Fibroblast of skin of left biceps (primary cell): ENCODE data around the gene APBA2.
"Not testable (repeated sequence)": the region's sequence is repeated elsewhere in the genome, so short reads cannot be mapped to it uniquely, and the experiment has no call there.

ENCODE experiments used
- DNase-seq, 2 experiments: peaks; one replicate each; pipeline ENCODE4 v3.0.0-alpha.2; 2013; ENCODE audit warnings: low read depth in 2 of 2

APBA2 gene

GRCh38 chr15:28885630-28886430 is at the start of gene APBA2:
Gene APBA2 (plus strand): TSS chr15:28885974. CDS start chr15:29053885, 167,911 bp downstream.
- DNase-seq: peak in 1 of 2 experiments; percentile 11

- DNase-seq: not testable (repeated sequence)
Observed at GRCh38 chr15:28840285-28840684, 45.5 kb upstream of the APBA2 start.

- DNase-seq: not testable (repeated sequence)
Observed at GRCh38 chr15:28842210-28842609, 43.6 kb upstream of the APBA2 start.

- DNase-seq: not testable (repeated sequence)
Observed at GRCh38 chr15:28843520-28843919, 42.3 kb upstream of the APBA2 start.

GRCh38 chr15:28844147-28844546 is 41.6 kb upstream of the APBA2 start:
- not testable (repeated sequence) for DNase-seq

GRCh38 chr15:28847247-28847646 is 38.5 kb upstream of the APBA2 start:
- DNase-seq: not testable (repeated sequence)

GRCh38 chr15:28847959-28848358 is 37.8 kb upstream of the APBA2 start:
- not testable (repeated sequence) for DNase-seq

- not testable (repeated sequence) for DNase-seq
Observed at GRCh38 chr15:28848521-28848920, 37.3 kb upstream of the APBA2 start, which contains the start of gene GOLGA6L7. Gene GOLGA6L7 (minus strand): TSS chr15:28848644. CDS start chr15:28848549, 95 bp downstream.

- not testable (repeated sequence) for DNase-seq
Observed at GRCh38 chr15:28849271-28849670, 36.5 kb upstream of the APBA2 start.

- DNase-seq: not testable (repeated sequence)
Observed at GRCh38 chr15:28849766-28850165, 36.0 kb upstream of the APBA2 start.

GRCh38 chr15:28853654-28854053 is 32.1 kb upstream of the APBA2 start:
- not testable (repeated sequence) for DNase-seq

- DNase-seq: not testable (repeated sequence)
Observed at GRCh38 chr15:28854578-28854977, 31.2 kb upstream of the APBA2 start.

- no peak for DNase-seq
Observed at GRCh38 chr15:28861031-28861534, 24.7 kb upstream of the APBA2 start.

- DNase-seq: not testable (repeated sequence)
Observed at GRCh38 chr15:28861589-28862293, 24.0 kb upstream of the APBA2 start.

GRCh38 chr15:28868744-28869345 is 16.9 kb upstream of the APBA2 start:
- no peak for DNase-seq

- no peak for DNase-seq
Observed at GRCh38 chr15:28871168-28871567, 14.6 kb upstream of the APBA2 start.

GRCh38 chr15:28873006-28873405 is 12.8 kb upstream of the APBA2 start:
- no peak for DNase-seq

GRCh38 chr15:28873585-28874190 is 12.1 kb upstream of the APBA2 start:
- DNase-seq: no peak

GRCh38 chr15:28875461-28876000 is 10.2 kb upstream of the APBA2 start:
- DNase-seq: no peak

GRCh38 chr15:28876131-28876844 is 9.5 kb upstream of the APBA2 start:
- no peak for DNase-seq

GRCh38 chr15:28876845-28877185 is 9.0 kb upstream of the APBA2 start:
- DNase-seq: no peak
